Head of caudate nucleus (tissue), 42 donors: Measurements from ENCODE around the gene MYO3B.

Experiments
- DNase-seq, 42 donors: peaks; one replicate each; pipeline versions ENCODE4 v3.0.0 to v3.0.0-alpha.2; 2020 to 2021; ENCODE audit warnings: mixed read lengths in 7 of 42
- intact Hi-C: fragments of 100-400 bp; cut with DNase I; formaldehyde crosslinking; loops from one replicate; pipeline ENCODE4 v1.15.0; 2022

Gene MYO3B

DNA sequence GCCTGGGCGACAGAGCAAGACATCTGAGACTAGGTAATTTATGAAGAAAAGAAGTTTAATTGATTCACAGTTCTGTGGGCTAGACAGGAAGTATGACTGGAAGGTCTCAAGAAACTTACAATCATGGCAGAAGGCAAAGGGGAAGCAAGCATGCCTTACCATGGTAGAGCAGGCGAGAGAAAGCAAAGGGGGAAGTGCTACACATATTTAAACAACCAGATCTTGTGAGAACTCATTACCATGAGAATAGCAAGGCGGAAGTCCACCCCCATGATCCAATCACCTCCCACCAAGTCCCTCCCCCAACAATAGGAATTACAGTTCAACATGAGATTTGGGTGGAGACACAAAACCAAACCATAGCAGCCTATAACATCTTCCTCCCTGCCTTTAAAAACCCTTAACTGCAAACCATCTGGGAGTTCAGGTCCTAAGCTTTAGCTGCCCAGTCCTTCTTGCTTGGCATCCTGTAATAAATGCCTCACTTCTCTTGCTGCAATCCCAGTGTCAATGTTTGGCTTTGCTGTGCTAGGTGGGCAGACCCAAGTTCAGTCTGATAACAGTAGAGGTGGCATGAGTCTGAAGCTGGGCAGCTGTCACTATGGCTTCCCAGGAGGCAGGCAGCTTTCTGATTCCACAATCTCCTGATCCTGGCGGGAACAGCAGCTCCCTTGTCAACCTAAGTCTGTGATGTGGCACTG is 526.0 kb downstream of the MYO3B start:
- intact Hi-C loops: no loop called here
- no peak for DNase-seq
